Activated CD4-positive, alpha-beta memory T cell treated with anti-CD3 and anti-CD28 coated beads, Interleukin-2, amount 10 ng/mL, durations not matched to agents 7 days and 5 days (primary cell): Measurements from ENCODE around the gene MED12. TPM values are rescaled to one million over a fixed set of nuclear protein-coding genes. Genes with fewer than 3 reads are reported as not detected.

Experiments used
- CTCF ChIA-PET: fragments of 350-600 bp; sonication (Branson Sonifier 250); formaldehyde crosslinking; loops from one replicate; lab custom pipeline; 2021; ENCODE audit warnings: antibody characterized with exemption, inconsistent platforms; lab: Charles Lee
- POLR2A ChIA-PET: fragments of 350-600 bp; sonication (Branson Sonifier 250); formaldehyde crosslinking; loops from one replicate; lab custom pipeline; 2021; ENCODE audit warnings: antibody characterized with exemption; lab: Charles Lee
- DNase-seq: peaks from one replicate; pipeline ENCODE4 v3.0.0-alpha.2; 2020
- H3K27ac Mint-ChIP-seq: one replicate; pipeline ENCODE4 v1.8.0; 2021; ENCODE audit warnings: mild to moderate bottlenecking, mixed read lengths
- H3K27me3 Mint-ChIP-seq: one replicate; pipeline ENCODE4 v1.8.0; 2021; ENCODE audit warnings: mixed read lengths
- H3K36me3 Mint-ChIP-seq: one replicate; pipeline ENCODE4 v1.8.0; 2021; ENCODE audit warnings: low read depth, mixed read lengths
- H3K4me1 Mint-ChIP-seq: one replicate; pipeline ENCODE4 v1.8.0; 2021; ENCODE audit warnings: mixed read lengths
- H3K4me3 Mint-ChIP-seq: one replicate; pipeline ENCODE4 v1.8.0; 2021; ENCODE audit warnings: mild to moderate bottlenecking, mixed read lengths
- H3K9me3 Mint-ChIP-seq: one replicate; pipeline ENCODE4 v1.8.0; 2021; ENCODE audit warnings: mixed read lengths
- total RNA-seq, 2 experiments: library from RNA; stranded (reverse); gene quantifications; one replicate each; pipeline ENCODE4 v1.2.3, GENCODE V29; 2021

The MED12 gene
- total RNA-seq, 2 experiments from 2014 or later = 56.5 to 61.3 TPM

DNA sequence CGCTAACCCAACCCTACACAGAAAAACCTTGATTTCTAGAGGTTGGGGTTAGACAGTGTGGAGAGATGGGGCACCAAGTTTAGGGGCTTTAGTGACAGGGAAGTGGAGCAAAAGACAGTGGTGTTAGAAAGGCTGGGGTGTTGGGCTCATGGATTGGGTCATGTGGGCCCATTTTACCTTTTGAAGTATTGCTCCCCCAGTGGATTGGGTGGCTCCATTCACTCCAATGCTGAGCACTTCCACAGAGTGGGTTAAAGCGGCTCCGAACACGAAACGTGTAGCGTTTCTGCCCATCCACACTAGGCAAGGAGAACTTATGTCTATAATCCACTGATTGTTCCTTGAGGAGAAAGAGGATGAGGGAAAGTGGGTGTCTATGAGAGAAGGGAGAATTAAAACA is 9.3 kb upstream of the MED12 start:
- peak overlapping the region; percentile 98 for H3K4me3 Mint-ChIP-seq
- H3K4me1 Mint-ChIP-seq = peaks cover 57% of the 10 kb centered on the region
- POLR2A ChIA-PET = interaction anchor here (1.0 to 4.7 kb wide), 3 partner anchors 8 to 10 kb away, joined by 6 to 105 read pairs (median 25); partner anchors contain the start of gene MED12

DNA sequence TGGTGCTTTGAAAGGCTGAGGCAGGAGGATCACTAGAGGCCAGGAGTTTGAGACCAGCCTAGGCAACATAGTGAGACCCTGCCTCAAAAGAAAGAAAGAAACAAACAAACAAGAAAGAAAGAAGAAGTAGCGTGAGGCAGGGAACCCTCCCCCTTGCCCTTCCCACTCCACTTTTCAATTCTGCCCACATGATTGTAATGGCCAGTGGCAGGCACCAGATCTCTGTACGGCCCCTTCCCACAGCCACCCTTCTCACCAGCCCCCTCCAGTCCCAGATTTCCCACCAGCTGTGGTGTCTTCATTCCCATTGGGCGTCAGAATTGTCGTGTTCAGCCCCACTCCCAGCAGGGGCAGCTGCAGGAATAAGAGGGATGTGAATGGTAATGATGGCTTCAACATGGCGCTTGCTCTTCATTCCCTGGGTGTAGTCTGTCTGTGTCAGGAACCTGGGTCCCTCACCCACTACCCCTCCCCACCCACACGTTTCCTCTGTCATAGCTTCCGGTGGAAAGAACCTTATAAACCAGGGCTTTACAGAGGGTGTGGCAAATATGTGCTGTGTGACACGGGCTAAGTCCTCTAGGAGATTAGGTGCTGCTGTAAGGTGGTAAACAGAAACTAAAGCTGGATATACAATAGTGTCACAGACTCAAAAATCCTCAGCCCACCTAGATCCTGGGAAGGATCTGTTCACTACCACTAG is 7.1 kb upstream of the MED12 start, which contains the start of gene IL2RG:
IL2RG (minus strand) TSS at position 437 of the 703 bp plus-strand sequence; CDS start at position 399, 38 bp downstream.
- Mint-ChIP-seq H3K27ac (peak within 1 kb of the TSS; percentile 99), H3K4me3 (peak within 1 kb of the TSS; percentile 98), H3K4me1 (peaks cover 39% of the 10 kb centered on the region), H3K9me3 (no peaks in the 10 kb centered on the region), H3K36me3 (peaks cover 49% of the 10 kb centered on the region), H3K27me3 (no peaks in the 10 kb centered on the region)
- ChIA-PET CTCF (interaction anchor here (0.6 to 1.9 kb wide), 7 partner anchors 9 to 71 kb away, joined by 3 to 15 read pairs (median 4); no protein-coding TSS in a partner anchor), POLR2A (interaction anchor here (0.6 to 4.7 kb wide), 20 partner anchors 10 to 512 kb away, joined by 3 to 105 read pairs (median 8); partner anchors contain the start of genes FOXO4, NONO, OGT and SNX12)
- DNase-seq = peak; percentile 83

More for the DNA sequence above, 9.3 kb upstream of the MED12 start:
- Mint-ChIP-seq H3K36me3 (peaks cover 65% of the 10 kb centered on the region), H3K27me3 (no peaks in the 10 kb centered on the region), H3K9me3 (no peaks in the 10 kb centered on the region), H3K27ac (peak overlapping the region; percentile 99)
- CTCF ChIA-PET = interaction anchor here (1.2 kb wide), 1 partner anchor 21 kb away, joined by 4 read pairs; no protein-coding TSS in a partner anchor
- no peak for DNase-seq

DNA sequence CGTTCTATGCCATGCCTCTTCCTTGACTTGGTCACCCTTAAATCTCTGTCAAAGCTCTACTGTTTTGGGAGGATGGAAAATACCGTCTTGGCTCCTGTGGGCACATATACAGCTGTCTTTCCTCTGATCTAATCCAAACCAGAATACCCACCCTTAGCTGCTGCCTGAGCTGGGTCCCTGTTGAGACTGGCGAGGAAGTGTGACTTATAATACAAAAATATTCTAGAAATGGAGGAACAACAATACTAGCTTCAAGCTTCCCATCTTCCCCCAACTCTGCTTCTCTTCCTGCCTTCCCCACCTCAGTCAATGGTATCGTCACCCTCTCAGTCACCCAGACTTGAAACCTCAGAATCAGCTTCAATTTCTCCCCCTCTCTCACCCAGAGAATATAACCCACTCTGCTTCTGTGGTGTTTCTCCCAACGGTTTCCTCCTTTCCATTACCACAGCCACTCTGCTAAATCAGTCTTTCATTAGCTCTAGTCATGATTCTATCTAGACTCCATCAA is 6.4 kb upstream of the MED12 start:
- no peak for DNase-seq
- ChIA-PET POLR2A (interaction anchor here (0.8 to 4.7 kb wide), 19 partner anchors 9 to 511 kb away, joined by 3 to 105 read pairs (median 8); partner anchors contain the start of genes FOXO4, NONO, OGT and SNX12), CTCF (interaction anchor here (0.6 to 1.9 kb wide), 7 partner anchors 9 to 70 kb away, joined by 3 to 15 read pairs (median 4); no protein-coding TSS in a partner anchor)
- H3K36me3 Mint-ChIP-seq = peaks cover 44% of the 10 kb centered on the region
- no peaks in the 10 kb centered on the region for H3K9me3 Mint-ChIP-seq
- no peaks in the 10 kb centered on the region for H3K27me3 Mint-ChIP-seq
- peaks cover 34% of the 10 kb centered on the region for H3K4me1 Mint-ChIP-seq
- H3K27ac Mint-ChIP-seq = peak overlapping the region; percentile 99
- H3K4me3 Mint-ChIP-seq = peak overlapping the region; percentile 98

DNA sequence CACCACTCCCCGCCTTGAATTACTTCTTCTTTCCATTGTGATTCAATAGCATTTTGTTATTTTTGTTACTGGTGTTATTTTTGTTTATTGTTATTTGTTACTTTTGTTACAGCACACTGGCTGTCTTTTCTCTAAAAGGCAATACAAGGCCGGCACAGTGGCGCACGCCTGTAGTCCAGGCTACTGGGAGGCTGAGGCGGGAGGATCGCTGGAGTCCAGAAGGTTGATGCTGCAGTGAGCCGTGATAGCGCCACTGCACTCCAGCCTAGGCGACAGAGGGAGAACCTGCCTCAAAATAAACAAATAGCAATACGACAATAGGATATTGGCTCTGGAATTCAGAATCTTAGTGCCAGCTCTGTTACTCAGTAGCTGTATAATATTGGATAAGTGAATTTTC is 1.0 kb upstream of the MED12 start:
- DNase-seq = no peak
- H3K4me1 Mint-ChIP-seq = peaks cover 33% of the 10 kb centered on the region
- H3K36me3 Mint-ChIP-seq = peaks cover 18% of the 10 kb centered on the region
- no peaks in the 10 kb centered on the region for H3K9me3 Mint-ChIP-seq
- H3K4me3 Mint-ChIP-seq = no peak overlapping the region
- ChIA-PET CTCF (interaction anchor here (0.8 to 2.2 kb wide), 7 partner anchors 9 to 64 kb away, joined by 3 to 10 read pairs (median 5); no protein-coding TSS in a partner anchor), POLR2A (interaction anchor here (0.9 to 3.2 kb wide), 10 partner anchors 8 to 249 kb away, joined by 3 to 100 read pairs (median 7); partner anchors contain the start of genes CXorf65, FOXO4 and TAF1)
- H3K27ac Mint-ChIP-seq = no peak overlapping the region
- H3K27me3 Mint-ChIP-seq = no peaks in the 10 kb centered on the region

DNA sequence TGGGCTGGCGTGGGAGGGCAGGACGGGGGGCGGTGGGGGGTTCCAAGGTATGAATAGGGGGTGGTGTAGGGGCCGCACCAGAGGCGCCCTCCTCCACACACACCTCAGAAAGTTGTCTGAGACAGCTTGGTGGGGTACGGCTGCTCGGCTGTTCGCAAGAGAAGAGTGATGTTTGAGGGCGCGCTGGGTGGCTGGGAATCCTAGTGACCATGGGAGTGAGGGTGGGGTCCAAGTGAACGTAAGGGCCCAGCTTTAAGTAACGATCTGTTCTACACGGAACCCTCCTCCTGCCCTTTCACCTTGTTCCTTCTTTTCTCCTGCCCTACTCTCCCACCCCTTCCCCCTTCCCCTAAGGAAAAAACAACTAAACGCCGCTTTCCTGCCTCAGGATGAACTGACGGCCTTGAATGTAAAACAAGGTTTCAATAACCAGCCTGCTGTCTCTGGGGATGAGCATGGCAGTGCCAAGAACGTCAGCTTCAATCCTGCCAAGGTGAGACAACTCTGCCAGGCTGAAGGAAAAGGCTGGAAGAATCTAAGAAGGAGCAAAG is 664 bp downstream of the MED12 start:
- Mint-ChIP-seq H3K4me3 (peak overlapping the region; percentile 77), H3K27me3 (no peaks in the 10 kb centered on the region), H3K9me3 (no peaks in the 10 kb centered on the region), H3K27ac (peak overlapping the region; percentile 78), H3K4me1 (peaks cover 24% of the 10 kb centered on the region), H3K36me3 (peaks cover 33% of the 10 kb centered on the region)
- CTCF ChIA-PET = interaction anchor here (1.4 to 2.2 kb wide), 3 partner anchors 18 to 22 kb away, joined by 8 to 10 read pairs (median 9); partner anchors contain the start of gene FOXO4
- no peak for DNase-seq
- POLR2A ChIA-PET = interaction anchor here (0.9 to 3.2 kb wide), 12 partner anchors 8 to 247 kb away, joined by 3 to 100 read pairs (median 7); partner anchors contain the start of genes CXorf65, FOXO4, NONO and SNX12

DNA sequence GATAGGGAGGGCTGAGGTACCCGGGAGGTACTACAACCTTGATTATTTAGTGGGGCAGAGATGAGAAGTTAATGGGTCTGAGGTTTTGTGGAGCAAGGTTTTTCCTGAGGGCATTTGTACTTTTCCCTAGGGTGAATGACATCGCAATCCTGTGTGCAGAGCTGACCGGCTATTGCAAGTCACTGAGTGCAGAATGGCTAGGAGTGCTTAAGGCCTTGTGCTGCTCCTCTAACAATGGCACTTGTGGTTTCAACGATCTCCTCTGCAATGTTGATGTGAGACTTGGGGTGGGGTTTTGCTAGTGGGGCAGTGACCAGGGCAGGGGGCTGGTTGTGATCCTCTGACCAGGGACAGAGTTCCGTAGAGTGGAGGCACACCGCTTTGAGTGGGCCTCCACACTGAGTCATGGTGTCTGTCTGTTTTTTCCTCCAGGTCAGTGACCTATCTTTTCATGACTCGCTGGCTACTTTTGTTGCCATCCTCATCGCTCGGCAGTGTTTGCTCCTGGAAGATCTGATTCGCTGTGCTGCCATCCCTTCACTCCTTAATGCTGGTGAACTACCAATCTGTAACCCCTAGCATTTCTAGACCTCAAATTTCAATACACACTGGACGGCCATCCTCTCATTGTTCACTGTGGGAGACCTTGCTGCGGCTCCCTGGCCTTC is 9.9 kb downstream of the MED12 start:
- DNase-seq = no peak
- CTCF ChIA-PET = interaction anchor here (0.6 to 2.8 kb wide), 8 partner anchors 11 to 158 kb away, joined by 3 to 23 read pairs (median 8); partner anchors contain the start of gene IL2RG
- peak overlapping the region; percentile 16 for H3K27ac Mint-ChIP-seq
- POLR2A ChIA-PET = interaction anchor here (0.6 to 2.2 kb wide), 5 partner anchors 10 to 61 kb away, joined by 3 to 13 read pairs (median 5); partner anchors contain the start of genes MED12 and SNX12
- no peaks in the 10 kb centered on the region for H3K9me3 Mint-ChIP-seq
- no peak overlapping the region for H3K4me3 Mint-ChIP-seq
- no peaks in the 10 kb centered on the region for H3K27me3 Mint-ChIP-seq
- peaks cover 16% of the 10 kb centered on the region for H3K4me1 Mint-ChIP-seq
- peaks cover 68% of the 10 kb centered on the region for H3K36me3 Mint-ChIP-seq

DNA sequence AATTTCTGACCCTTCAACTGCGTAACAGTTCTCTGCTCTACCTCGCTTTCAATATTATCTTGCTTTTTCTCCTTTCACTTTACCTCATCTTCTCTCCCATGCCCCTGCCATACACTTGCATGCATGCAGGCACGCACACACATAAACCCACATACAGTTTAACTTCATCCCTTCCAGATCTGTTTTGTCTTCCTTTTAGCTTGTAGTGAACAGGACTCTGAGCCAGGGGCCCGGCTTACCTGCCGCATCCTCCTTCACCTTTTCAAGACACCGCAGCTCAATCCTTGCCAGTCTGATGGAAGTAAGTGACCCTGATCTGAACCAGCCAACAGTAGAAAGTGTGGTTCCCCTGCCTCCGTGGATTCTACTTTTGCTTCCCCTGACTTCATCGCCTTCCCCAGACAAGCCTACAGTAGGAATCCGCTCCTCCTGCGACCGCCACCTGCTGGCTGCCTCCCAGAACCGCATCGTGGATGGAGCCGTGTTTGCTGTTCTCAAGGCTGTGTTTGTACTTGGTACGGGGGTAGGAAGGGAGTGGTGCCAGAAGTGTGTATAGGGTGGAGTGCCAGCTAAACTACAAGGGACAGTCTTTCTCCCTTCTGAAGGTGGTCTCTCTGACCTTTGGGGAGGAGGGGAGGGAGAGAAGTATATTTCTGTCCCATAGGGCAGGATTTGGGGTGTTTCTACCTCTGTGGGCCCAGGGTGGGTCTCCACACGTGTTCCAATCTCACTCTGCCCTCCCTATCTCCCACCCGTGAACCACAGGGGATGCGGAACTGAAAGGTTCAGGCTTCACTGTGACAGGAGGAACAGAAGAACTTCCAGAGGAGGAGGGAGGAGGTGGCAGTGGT is 10.7 kb downstream of the MED12 start:
- Mint-ChIP-seq H3K4me1 (peaks cover 16% of the 10 kb centered on the region), H3K9me3 (no peaks in the 10 kb centered on the region), H3K4me3 (no peak overlapping the region), H3K36me3 (peaks cover 62% of the 10 kb centered on the region), H3K27me3 (no peaks in the 10 kb centered on the region), H3K27ac (peak overlapping the region; percentile 16)
- ChIA-PET POLR2A (interaction anchor here (0.6 to 2.2 kb wide), 8 partner anchors 11 to 61 kb away, joined by 3 to 13 read pairs (median 4); partner anchors contain the start of genes IL2RG, MED12 and SNX12), CTCF (interaction anchor here (0.6 to 2.8 kb wide), 10 partner anchors 11 to 237 kb away, joined by 3 to 23 read pairs (median 6); partner anchors contain the start of genes IL2RG and TAF1)
- DNase-seq = peak; percentile 77

DNA sequence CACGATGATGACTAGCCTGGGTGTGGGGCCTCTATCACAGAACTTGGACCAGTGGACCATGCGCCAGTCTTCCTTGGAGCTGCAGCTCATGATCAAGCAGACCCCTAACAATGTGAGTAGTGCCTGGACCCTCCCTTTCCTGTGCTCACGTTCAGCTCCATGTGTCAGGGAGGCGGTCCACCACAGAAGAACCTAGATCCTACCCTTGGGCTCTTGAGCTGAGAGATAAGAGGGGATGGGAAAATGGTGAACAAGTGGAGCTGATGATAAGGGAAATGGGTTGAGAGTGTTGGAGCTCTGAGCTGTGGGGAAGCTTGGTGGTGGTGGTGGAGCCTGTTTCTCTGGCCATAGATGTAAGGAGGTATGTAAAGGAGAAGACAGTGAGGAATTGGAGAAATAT is 13.1 kb downstream of the MED12 start:
- POLR2A ChIA-PET = interaction anchor here (0.8 to 1.2 kb wide), 3 partner anchors 31 to 35 kb away, joined by 3 to 5 read pairs (median 4); partner anchors contain the start of gene FOXO4
- Mint-ChIP-seq H3K4me3 (no peak overlapping the region), H3K27ac (no peak overlapping the region), H3K4me1 (peaks cover 16% of the 10 kb centered on the region), H3K9me3 (no peaks in the 10 kb centered on the region), H3K36me3 (peaks cover 70% of the 10 kb centered on the region), H3K27me3 (no peaks in the 10 kb centered on the region)
- CTCF ChIA-PET = interaction anchor here (1.2 to 2.0 kb wide), 2 partner anchors 35 to 133 kb away, joined by 3 to 8 read pairs; partner anchors contain the start of gene FOXO4
- no peak for DNase-seq

DNA sequence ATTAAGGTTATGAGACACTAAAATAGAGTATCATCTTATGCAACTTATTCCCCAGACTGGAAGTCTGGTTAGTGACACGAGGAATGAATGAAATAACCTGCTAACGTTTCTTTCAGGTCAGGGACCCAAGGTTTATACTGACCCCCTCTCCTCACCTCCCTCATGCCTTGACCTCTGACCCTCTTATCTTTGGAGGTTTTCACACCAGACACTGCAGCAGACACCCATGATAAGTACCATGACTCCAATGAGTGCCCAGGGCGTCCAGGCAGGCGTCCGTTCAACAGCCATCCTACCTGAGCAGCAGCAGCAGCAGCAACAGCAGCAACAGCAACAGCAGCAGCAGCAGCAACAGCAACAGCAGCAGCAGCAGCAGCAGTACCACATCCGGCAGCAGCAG is 22.0 kb downstream of the MED12 start:
- Mint-ChIP-seq H3K4me3 (no peak overlapping the region), H3K27me3 (no peaks in the 10 kb centered on the region), H3K9me3 (no peaks in the 10 kb centered on the region), H3K36me3 (peaks cover 39% of the 10 kb centered on the region), H3K4me1 (peaks cover 6% of the 10 kb centered on the region), H3K27ac (no peak overlapping the region)
- DNase-seq = no peak
- ChIA-PET POLR2A (interaction anchor here (0.6 kb wide), 1 partner anchor 37 kb away, joined by 3 read pairs; no protein-coding TSS in a partner anchor), CTCF (interaction anchor here (1.9 kb wide), 1 partner anchor 10 kb away, joined by 5 read pairs; no protein-coding TSS in a partner anchor)

DNA sequence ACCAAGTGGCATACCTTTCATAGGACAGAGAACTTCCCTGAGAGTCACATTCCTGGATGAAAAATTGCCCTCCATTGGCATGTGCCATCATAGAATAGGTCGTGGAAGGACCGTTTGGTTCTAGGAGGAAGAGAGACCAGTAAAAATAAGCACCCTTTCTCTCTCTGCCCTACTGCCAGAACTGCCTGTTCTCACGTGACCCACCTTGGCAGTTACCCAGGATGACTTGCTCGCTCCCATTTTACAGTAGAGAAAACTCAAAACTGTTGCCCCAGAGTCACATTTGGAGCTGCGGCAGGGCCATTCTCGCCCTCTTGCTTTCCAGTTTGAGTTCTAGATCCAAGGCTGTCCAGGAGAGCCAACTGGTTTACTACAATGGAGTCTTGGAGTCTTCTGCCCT is 25.1 kb downstream of the MED12 start:
- Mint-ChIP-seq H3K4me1 (peaks cover 11% of the 10 kb centered on the region), H3K27ac (no peak overlapping the region), H3K9me3 (no peaks in the 10 kb centered on the region), H3K27me3 (no peaks in the 10 kb centered on the region), H3K36me3 (peaks cover 20% of the 10 kb centered on the region), H3K4me3 (no peak overlapping the region)
- ChIA-PET POLR2A (no interaction called here), CTCF (no interaction called here)
- DNase-seq = no peak

DNA sequence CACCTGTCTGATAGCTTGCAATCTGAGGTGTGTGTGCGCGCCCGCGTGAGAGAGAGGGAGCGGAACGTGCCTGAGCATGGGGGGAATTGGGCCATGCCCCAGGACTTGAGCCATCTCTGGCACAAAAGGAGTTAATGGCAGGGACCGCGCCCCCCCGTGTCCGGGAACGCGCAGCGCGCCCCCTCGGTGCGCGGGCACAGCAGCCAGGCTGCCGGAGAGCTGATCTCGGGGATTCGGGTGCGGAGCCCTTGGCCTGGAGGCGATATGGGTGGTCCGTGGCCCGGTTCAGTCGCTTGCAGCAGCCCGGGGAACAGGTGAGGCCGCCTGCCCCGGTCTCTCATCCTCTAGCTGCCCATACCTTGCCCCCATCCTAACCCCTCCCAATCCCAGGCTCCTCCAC is 26.3 kb downstream of the MED12 start, which contains the start of gene NLGN3:
NLGN3 (plus strand) TSS at position 191 of the 400 bp plus-strand sequence. CDS start 2,909 bp downstream, outside the sequence.
- no peaks in the 10 kb centered on the region for H3K9me3 Mint-ChIP-seq
- no peaks in the 10 kb centered on the region for H3K27me3 Mint-ChIP-seq
- peaks cover 11% of the 10 kb centered on the region for H3K36me3 Mint-ChIP-seq
- H3K4me1 Mint-ChIP-seq = peaks cover 8% of the 10 kb centered on the region
- ChIA-PET POLR2A (no interaction called here), CTCF (no interaction called here)
- no peak within 1 kb of the TSS for H3K4me3 Mint-ChIP-seq
- H3K27ac Mint-ChIP-seq = no peak within 1 kb of the TSS
- no peak for DNase-seq
